Measurements from ENCODE around the gene ARHGAP26.

Gene ARHGAP26

GRCh38 chr5:143205386-143205785, 435.2 kb downstream of the ARHGAP26 start:
- no peak for DNase-seq (ENCODE audit: low read depth in 2 of 2)

- no peak for DNase-seq (ENCODE audit: low read depth in 2 of 2)
Measured at GRCh38 chr5:143205883-143206195, 435.7 kb downstream of the ARHGAP26 start.

GRCh38 chr5:143206196-143207053, 436.2 kb downstream of the ARHGAP26 start:
- DNase-seq (ENCODE audit: low read depth in 2 of 2) = no peak

GRCh38 chr5:143207058-143207457, 436.9 kb downstream of the ARHGAP26 start:
- no peak for DNase-seq (ENCODE audit: low read depth in 2 of 2)

- DNase-seq (ENCODE audit: low read depth in 2 of 2) = no peak
Measured at GRCh38 chr5:143207563-143208364, 437.6 kb downstream of the ARHGAP26 start.

- DNase-seq (ENCODE audit: low read depth in 2 of 2) = no peak
Measured at GRCh38 chr5:143208365-143208641, 438.1 kb downstream of the ARHGAP26 start.

GRCh38 chr5:143208781-143209510, 438.8 kb downstream of the ARHGAP26 start:
- DNase-seq (ENCODE audit: low read depth in 2 of 2) = no peak

- no peak for DNase-seq (ENCODE audit: low read depth in 2 of 2)
Measured at GRCh38 chr5:143209881-143210395, 439.8 kb downstream of the ARHGAP26 start.

- DNase-seq (ENCODE audit: low read depth in 2 of 2) = no peak
Measured at GRCh38 chr5:143210576-143210975, 440.4 kb downstream of the ARHGAP26 start.

GRCh38 chr5:143212261-143212660, 442.1 kb downstream of the ARHGAP26 start:
- no peak for DNase-seq (ENCODE audit: low read depth in 2 of 2)

- DNase-seq (ENCODE audit: low read depth in 2 of 2) = no peak
Measured at GRCh38 chr5:143213231-143213850, 443.2 kb downstream of the ARHGAP26 start.

- DNase-seq (ENCODE audit: low read depth in 2 of 2) = no peak
Measured at GRCh38 chr5:143213851-143214363, 443.7 kb downstream of the ARHGAP26 start.

GRCh38 chr5:143214458-143214857, 444.3 kb downstream of the ARHGAP26 start:
- DNase-seq (ENCODE audit: low read depth in 2 of 2) = no peak

- DNase-seq (ENCODE audit: low read depth in 2 of 2) = no peak
Measured at GRCh38 chr5:143214890-143215289, 444.7 kb downstream of the ARHGAP26 start.

- DNase-seq (ENCODE audit: low read depth in 2 of 2) = no peak
Measured at GRCh38 chr5:143215690-143216089, 445.5 kb downstream of the ARHGAP26 start.

- DNase-seq (ENCODE audit: low read depth in 2 of 2) = no peak
Measured at GRCh38 chr5:143216211-143216610, 446.0 kb downstream of the ARHGAP26 start.

GRCh38 chr5:143217065-143217803, 447.1 kb downstream of the ARHGAP26 start:
- DNase-seq (ENCODE audit: low read depth in 2 of 2) = no peak

- DNase-seq (ENCODE audit: low read depth in 2 of 2) = no peak
Measured at GRCh38 chr5:143217804-143218160, 447.6 kb downstream of the ARHGAP26 start.

- DNase-seq (ENCODE audit: low read depth in 2 of 2) = no peak
Measured at GRCh38 chr5:143218517-143219170, 448.5 kb downstream of the ARHGAP26 start.

GRCh38 chr5:143219696-143220095, 449.5 kb downstream of the ARHGAP26 start:
- DNase-seq (ENCODE audit: low read depth in 2 of 2) = no peak

All from activated CD4-positive, alpha-beta T cell treated with anti-CD3 and anti-CD28 coated beads for 24 hours (primary cell).